H1 (cell line): Measurements from ENCODE around the gene WNT9A. TPM values are rescaled to one million over a fixed set of nuclear protein-coding genes. Genes with fewer than 3 reads are reported as not detected.

Experiments
- ASH2L ChIP-seq: fragments of 200-600, 300-600 bp; sonication (generic); IDR thresholded peaks from one replicate; pipeline ENCODE4 v1.7.1; 2017; ENCODE audit warnings: low read length
- CBX5 ChIP-seq: fragments of 300-800, 300-1000 bp; sonication (generic); IDR thresholded peaks from 2 replicates; pipeline ENCODE4 v1.7.1; 2016; ENCODE audit warnings: antibody characterized with exemption, low read length, low read depth
- KDM1A ChIP-seq: fragments of 200-600, 300-600 bp; sonication (generic); IDR thresholded peaks from 2 replicates; pipeline ENCODE4 v1.7.1; 2016; ENCODE audit warnings: mild to moderate bottlenecking, low read length, borderline replicate concordance
- POLR2A ChIP-seq, 2 experiments: IDR thresholded peaks; 1 replicate in 1 of 2; 2 replicates in 1 of 2; pipeline ENCODE4 v1.6.1; 2011; ENCODE audit warnings: low read depth in 2 of 2, low read length in 2 of 2, mild to moderate bottlenecking in 2 of 2; ENCODE audit errors: control extremely low read depth in 1 of 2
- SIN3A ChIP-seq, 2 experiments: IDR thresholded peaks in 1 of 2; conservative IDR thresholded peaks in 1 of 2; 2 replicates each; pipeline ENCODE4 v1.6.1; 2011 to 2012; ENCODE audit warnings: low read length in 2 of 2, improper control_type of control experiment in 1 of 2, low read depth in 1 of 2, mild to moderate bottlenecking in 1 of 2
- USF2 ChIP-seq: IDR thresholded peaks from 2 replicates; pipeline ENCODE4 v1.6.1; 2011; ENCODE audit warnings: low read length, improper control_type of control experiment
- polyA plus RNA-seq, 7 experiments: library from polyadenylated mRNA; depleted of rRNA in 3 of 7; stranded (reverse) in 5 of 7; unstranded in 2 of 7; fragments of >200 nt in 5 of 7; fragments of 200-250 nt in 2 of 7; gene quantifications; 1 replicate in 5 of 7; 2 replicates in 1 of 7; 4 replicates in 1 of 7; pipeline versions ENCODE4 v1.2.1 to v1.2.3, GENCODE V29; 2011 to 2013; ENCODE audit warnings: missing spikeins in 2 of 7, mixed read lengths in 2 of 7
- total RNA-seq: library from RNA; stranded (reverse); fragmentation: NEBNext Ultra II Directional; extraction: Animal tissue kit (Norgen Biotek cat#: 25700); gene quantifications from 2 replicates; pipeline ENCODE4 v1.2.1, GENCODE V29; 2021

WNT9A gene
- total and polyA plus RNA-seq, 2 of the 8 experiments (the other 6 are each of a cell fraction or from before 2014, with no cell fraction given): 1.1 to 1.5 TPM

DNA sequence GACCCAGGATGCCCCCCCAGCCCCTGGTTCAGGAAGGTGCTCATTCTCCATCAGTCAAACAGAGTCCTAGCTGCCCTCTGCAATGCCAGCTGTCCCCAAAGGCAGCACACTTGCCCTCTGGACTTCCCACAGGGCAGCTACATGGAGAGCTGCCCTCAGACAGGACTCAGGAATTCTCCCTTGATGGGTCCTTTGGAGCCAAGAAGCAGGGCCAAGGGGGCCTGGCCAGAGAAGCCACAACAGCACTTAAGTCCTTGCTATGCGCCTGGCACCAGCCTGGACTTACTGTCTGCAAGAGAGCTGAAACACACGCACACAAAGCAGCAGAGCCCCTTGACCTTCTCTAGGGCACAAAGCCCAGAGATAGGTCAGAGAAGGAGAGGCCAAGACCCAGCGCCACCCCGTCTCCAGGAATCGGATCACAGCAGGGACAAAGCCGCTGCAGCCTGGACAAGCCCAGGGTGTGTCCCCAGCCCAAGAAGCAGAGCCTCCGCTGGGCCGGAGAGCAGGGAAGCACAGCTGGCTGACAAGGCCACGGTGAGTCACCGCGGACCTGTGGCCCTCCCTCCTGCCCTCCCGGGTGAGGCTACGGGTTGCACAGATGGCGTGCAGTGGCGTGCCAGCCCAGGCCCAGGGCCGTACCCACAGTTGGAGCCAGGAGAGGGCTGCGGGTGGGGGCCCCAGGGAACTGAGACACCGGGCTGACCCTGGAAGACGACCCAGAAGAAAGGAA is 1.7 kb downstream of the WNT9A start (continued):
- TF ChIP-seq SIN3A (conservative IDR thresholded peaks at IDR 0.05 in 1 of 2, IDR thresholded peaks at IDR 0.05 in 1 of 2; ENCODE audit: low read depth in 1 of 2, low read length in 2 of 2): no peak
- TF ChIP-seq USF2: no peak
- TF ChIP-seq KDM1A: no peak
- TF ChIP-seq POLR2A (IDR thresholded peaks at IDR 0.05; ENCODE audit: control extremely low read depth in 1 of 2, low read depth in 2 of 2, low read length in 2 of 2): no peak
- no peak for TF ChIP-seq ASH2L
- no peak for TF ChIP-seq CBX5
- TF ChIP-seq, all 59 proteins: peak for 0
